HL-60/S4 (cell line): ENCODE results near the gene SP6.

Experiments used
- in situ Hi-C: fragments of 300-500 bp; cut with MboI; formaldehyde crosslinking; loops from 2 replicates; pipeline ENCODE4 v1.14.3; 2022; ENCODE audit warnings: low sequenced_read_pairs

SP6 gene

GRCh38 chr17:47850692-47851573, at the start of gene SP6:
TSS of gene SP6 (minus strand) at chr17:47851163. CDS start at chr17:47848429, 2,734 bp downstream.
- in situ Hi-C loops = no loop called here

- in situ Hi-C loops = loop anchor here (5.0 kb wide), 1 partner anchor 33 kb away; no protein-coding TSS in a partner anchor
These were observed 48.7 kb upstream of the SP6 start for GRCh38 chr17:47899643-47900042.

GRCh38 chr17:47898241-47898640, 47.3 kb upstream of the SP6 start:
- in situ Hi-C loops = loop anchor here (5.0 kb wide), 1 partner anchor 34 kb away; no protein-coding TSS in a partner anchor

- in situ Hi-C loops = loop anchor here (5.0 kb wide), 1 partner anchor 35 kb away; no protein-coding TSS in a partner anchor
These were observed 46.6 kb upstream of the SP6 start for GRCh38 chr17:47897561-47897960.

GRCh38 chr17:47896672-47897490, 45.9 kb upstream of the SP6 start:
- in situ Hi-C loops = loop anchor here (5.0 kb wide), 1 partner anchor 35 kb away; no protein-coding TSS in a partner anchor

GRCh38 chr17:47895856-47896671, 45.1 kb upstream of the SP6 start, which contains the start of gene SP2:
TSS of gene SP2 (plus strand) at chr17:47896236. CDS start at chr17:47896287, 51 bp downstream.
- in situ Hi-C loops = loop anchor here (5.0 kb wide), 1 partner anchor 36 kb away; no protein-coding TSS in a partner anchor

- in situ Hi-C loops = loop anchor here (5.0 kb wide), 1 partner anchor 37 kb away; no protein-coding TSS in a partner anchor
These were observed 44.4 kb upstream of the SP6 start for GRCh38 chr17:47895347-47895855.

GRCh38 chr17:47894498-47895346, 43.8 kb upstream of the SP6 start:
- in situ Hi-C loops = loop anchor here (5.0 kb wide), 2 partner anchors 38 to 52 kb away; partner anchors contain the start of gene SCRN2

- in situ Hi-C loops = loop anchor here (5.0 kb wide), 1 partner anchor 49 kb away; the partner anchor contains the start of gene SCRN2
These were observed 40.7 kb upstream of the SP6 start for GRCh38 chr17:47891545-47892088.

- in situ Hi-C loops = loop anchor here (5.0 kb wide), 1 partner anchor 48 kb away; the partner anchor contains the start of gene SCRN2
These were observed 39.0 kb upstream of the SP6 start for GRCh38 chr17:47889734-47890529.

GRCh38 chr17:47888293-47888692, 37.3 kb upstream of the SP6 start:
- in situ Hi-C loops = no loop called here

GRCh38 chr17:47884905-47885730, 34.2 kb upstream of the SP6 start:
- in situ Hi-C loops = no loop called here

- in situ Hi-C loops = no loop called here
These were observed 33.4 kb upstream of the SP6 start for GRCh38 chr17:47884427-47884740.

GRCh38 chr17:47883589-47884426, 32.8 kb upstream of the SP6 start:
- in situ Hi-C loops = no loop called here

- in situ Hi-C loops = no loop called here
These were observed 32.0 kb upstream of the SP6 start for GRCh38 chr17:47882695-47883588.
